MM.1S (cell line): ENCODE measurements around the gene SRF.

Experiments
- DNase-seq: peaks from one replicate; pipeline ENCODE4 v3.0.0-alpha.2; 2015
- H2AFZ ChIP-seq: fragments of 300-600 bp; sonication (generic); 2 replicates; pipeline ENCODE4 v1.6.0; 2016; ENCODE audit warnings: antibody characterized with exemption, low read length
- H3F3A ChIP-seq: fragments of 300-600 bp; sonication (generic); 2 replicates; pipeline ENCODE4 v1.6.1; 2016; ENCODE audit warnings: mild to moderate bottlenecking, antibody characterized with exemption, low read length, moderate library complexity, mixed read lengths; ENCODE audit not compliant: insufficient read depth
- H3K27ac ChIP-seq: fragments of 300-600 bp; sonication (generic); 2 replicates; pipeline ENCODE4 v1.5.1; 2016; ENCODE audit warnings: mild to moderate bottlenecking, low read length
- H3K27me3 ChIP-seq: fragments of 300-600 bp; sonication (generic); replicated peaks from 2 replicates; pipeline ENCODE4 v1.6.0; 2016; ENCODE audit warnings: low read length; ENCODE audit not compliant: insufficient read depth
- H3K36me3 ChIP-seq: fragments of 300-600 bp; sonication (generic); replicated peaks from 2 replicates; pipeline ENCODE4 v1.6.1; 2016; ENCODE audit warnings: mild to moderate bottlenecking, low read length, mixed read lengths; ENCODE audit not compliant: insufficient read depth
- H3K4me1 ChIP-seq: fragments of 300-600 bp; sonication (generic); 2 replicates; pipeline ENCODE4 v1.6.1; 2016; ENCODE audit warnings: low read length, mixed read lengths
- H3K4me2 ChIP-seq: fragments of 300-600 bp; sonication (generic); 2 replicates; pipeline ENCODE4 v1.6.0; 2016; ENCODE audit warnings: low read depth, low read length
- H3K4me3 ChIP-seq: fragments of 300-600 bp; sonication (generic); 2 replicates; pipeline ENCODE4 v1.5.1; 2016; ENCODE audit warnings: low read length, mixed read lengths
- H3K79me2 ChIP-seq: fragments of 300-600 bp; sonication (generic); 2 replicates; pipeline ENCODE4 v1.6.1; 2016; ENCODE audit warnings: mixed run types, low read length, mixed read lengths
- H3K9ac ChIP-seq: fragments of 300-600 bp; sonication (generic); 2 replicates; pipeline ENCODE4 v1.6.1; 2016; ENCODE audit warnings: low read length, mixed read lengths
- H3K9me2 ChIP-seq: fragments of 300-600 bp; sonication (generic); replicated peaks from 2 replicates; pipeline ENCODE4 v1.6.1; 2016; ENCODE audit warnings: mild to moderate bottlenecking, low read length, mixed read lengths; ENCODE audit not compliant: insufficient read depth
- H3K9me3 ChIP-seq: fragments of 300-600 bp; sonication (generic); replicated peaks from 2 replicates; pipeline ENCODE4 v1.6.1; 2016; ENCODE audit warnings: mild to moderate bottlenecking, low read length, mixed read lengths; ENCODE audit not compliant: insufficient read depth
- H4K20me1 ChIP-seq: fragments of 300-600 bp; sonication (generic); 2 replicates; pipeline ENCODE4 v1.6.1; 2016; ENCODE audit warnings: mild to moderate bottlenecking, low read length, moderate library complexity, mixed read lengths; ENCODE audit not compliant: insufficient read depth
- EZH2 ChIP-seq: fragments of 300-600 bp; sonication (generic); optimal IDR thresholded peaks from 2 replicates; pipeline ENCODE3; 2017; ENCODE audit warnings: low read depth, mild to moderate bottlenecking, antibody characterized with exemption, low read length, mixed read lengths
- EZH2phosphoT487 ChIP-seq: fragments of 300-600 bp; sonication (generic); IDR thresholded peaks from 2 replicates; pipeline ENCODE4 v1.6.1; 2018; ENCODE audit warnings: antibody characterized with exemption, low read length
- TF ChIP-seq, protein P1 (sequence below): fragments of 300-600 bp; sonication (generic); IDR thresholded peaks from 2 replicates; pipeline ENCODE4 v1.5.1; 2016; ENCODE audit warnings: antibody characterized with exemption, low read length, mixed read lengths

Gene SRF

DNA sequence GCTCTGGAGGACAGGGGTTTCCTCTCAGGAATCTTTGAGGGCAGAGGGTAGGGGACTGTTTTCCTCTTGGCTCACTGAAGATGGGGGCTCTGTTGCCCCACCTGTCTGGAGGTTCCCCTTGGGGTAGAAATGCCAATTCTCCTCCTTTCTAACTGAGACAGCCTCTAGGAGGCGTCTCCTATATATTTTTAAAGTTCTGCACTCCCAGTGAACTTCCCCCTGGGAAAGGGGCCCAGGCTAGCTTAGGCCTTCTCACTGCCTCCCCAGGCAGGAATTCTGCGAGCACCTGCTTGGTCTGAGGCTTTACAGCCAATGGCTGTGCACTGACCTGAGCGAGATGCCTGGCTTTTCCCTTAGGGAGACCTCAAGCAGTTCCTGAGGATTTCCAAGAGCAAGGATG lies 24.8 kb upstream of the SRF start:
- Histone ChIP-seq H3K79me2 (no peaks in the 10 kb centered on the region), H3F3A (no peaks in the 10 kb centered on the region), H3K27ac (no peak overlapping the region), H3K27me3 (no peaks in the 10 kb centered on the region), H3K4me3 (no peak overlapping the region), H3K9me2 (no peaks in the 10 kb centered on the region), H3K4me2 (no peak overlapping the region), H3K36me3 (no peaks in the 10 kb centered on the region), H3K9ac (no peak overlapping the region), H3K4me1 (0 out of 2 replicates have a peak, but pooled peaks cover 4% of the 10 kb centered on the region), H2AFZ (no peak overlapping the region), H3K9me3 (no peaks in the 10 kb centered on the region), H4K20me1 (no peaks in the 10 kb centered on the region)
- DNase-seq: no peak
- no peak for TF ChIP-seq EZH2phosphoT487
- TF ChIP-seq, protein P1, sequence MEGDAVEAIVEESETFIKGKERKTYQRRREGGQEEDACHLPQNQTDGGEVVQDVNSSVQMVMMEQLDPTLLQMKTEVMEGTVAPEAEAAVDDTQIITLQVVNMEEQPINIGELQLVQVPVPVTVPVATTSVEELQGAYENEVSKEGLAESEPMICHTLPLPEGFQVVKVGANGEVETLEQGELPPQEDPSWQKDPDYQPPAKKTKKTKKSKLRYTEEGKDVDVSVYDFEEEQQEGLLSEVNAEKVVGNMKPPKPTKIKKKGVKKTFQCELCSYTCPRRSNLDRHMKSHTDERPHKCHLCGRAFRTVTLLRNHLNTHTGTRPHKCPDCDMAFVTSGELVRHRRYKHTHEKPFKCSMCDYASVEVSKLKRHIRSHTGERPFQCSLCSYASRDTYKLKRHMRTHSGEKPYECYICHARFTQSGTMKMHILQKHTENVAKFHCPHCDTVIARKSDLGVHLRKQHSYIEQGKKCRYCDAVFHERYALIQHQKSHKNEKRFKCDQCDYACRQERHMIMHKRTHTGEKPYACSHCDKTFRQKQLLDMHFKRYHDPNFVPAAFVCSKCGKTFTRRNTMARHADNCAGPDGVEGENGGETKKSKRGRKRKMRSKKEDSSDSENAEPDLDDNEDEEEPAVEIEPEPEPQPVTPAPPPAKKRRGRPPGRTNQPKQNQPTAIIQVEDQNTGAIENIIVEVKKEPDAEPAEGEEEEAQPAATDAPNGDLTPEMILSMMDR: no peak
- TF ChIP-seq EZH2: no peak

DNA sequence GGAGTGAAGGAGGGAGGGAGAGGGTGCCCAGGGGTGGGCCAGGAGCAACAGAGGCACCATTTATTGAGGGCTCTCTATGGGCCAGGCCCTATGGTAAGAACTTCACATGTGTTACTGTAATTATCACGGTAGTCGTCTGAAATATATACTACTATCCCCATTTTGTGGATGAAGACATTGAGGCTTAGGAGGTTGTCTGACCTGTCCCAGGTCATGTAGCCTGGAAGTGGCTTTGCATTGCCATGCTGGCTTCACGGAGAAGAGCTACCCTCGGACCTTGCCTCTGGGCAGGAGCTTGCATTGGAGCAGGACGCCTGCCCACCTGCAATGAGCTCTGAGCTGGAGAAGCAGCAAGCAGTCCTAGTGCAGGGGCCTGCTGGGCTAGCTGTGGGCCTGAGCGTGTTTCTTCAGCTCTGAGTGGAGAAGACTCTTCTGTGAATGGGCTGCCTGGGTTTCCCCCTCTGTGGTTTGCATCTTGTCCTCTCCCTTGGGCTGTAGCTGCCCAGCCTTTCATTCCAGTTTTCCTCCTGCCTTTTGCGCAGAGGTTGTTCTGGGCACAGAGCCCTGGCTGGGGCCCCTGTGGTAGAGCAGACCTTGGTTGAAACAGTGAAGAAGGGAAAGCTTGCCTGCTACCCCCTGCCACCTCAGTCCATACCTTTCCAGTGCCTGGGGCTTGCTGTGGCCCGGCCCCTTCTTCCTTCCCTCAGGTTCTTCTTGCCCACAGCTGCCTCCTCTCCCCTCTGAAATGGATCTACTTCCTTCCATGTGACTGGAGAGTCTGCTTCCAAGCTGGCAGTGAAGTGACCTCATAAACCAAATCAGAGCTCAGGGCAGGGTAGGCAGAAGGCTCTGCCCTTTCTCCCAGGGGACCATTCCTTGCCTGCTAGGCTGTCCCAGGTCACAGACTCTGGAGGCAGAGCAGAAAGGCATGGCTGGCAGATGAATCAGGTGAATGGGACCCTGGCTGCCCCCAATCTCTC lies 24.1 kb upstream of the SRF start:
- H4K20me1 ChIP-seq: no peaks in the 10 kb centered on the region
- H3K27me3 ChIP-seq: no peaks in the 10 kb centered on the region
- no peaks in the 10 kb centered on the region for H3F3A ChIP-seq
- no peak overlapping the region for H3K9ac ChIP-seq
- H3K27ac ChIP-seq: no peak overlapping the region
- DNase-seq: no peak
- TF ChIP-seq, protein P1: no peak
- no peak for TF ChIP-seq EZH2phosphoT487
- no peak overlapping the region for H3K4me2 ChIP-seq
- no peaks in the 10 kb centered on the region for H3K36me3 ChIP-seq
- no peak overlapping the region for H2AFZ ChIP-seq
- H3K79me2 ChIP-seq: no peaks in the 10 kb centered on the region
- H3K4me1 ChIP-seq: 0 out of 2 replicates have a peak, but pooled peaks cover 4% of the 10 kb centered on the region
- no peaks in the 10 kb centered on the region for H3K9me2 ChIP-seq
- no peaks in the 10 kb centered on the region for H3K9me3 ChIP-seq
- no peak overlapping the region for H3K4me3 ChIP-seq

DNA sequence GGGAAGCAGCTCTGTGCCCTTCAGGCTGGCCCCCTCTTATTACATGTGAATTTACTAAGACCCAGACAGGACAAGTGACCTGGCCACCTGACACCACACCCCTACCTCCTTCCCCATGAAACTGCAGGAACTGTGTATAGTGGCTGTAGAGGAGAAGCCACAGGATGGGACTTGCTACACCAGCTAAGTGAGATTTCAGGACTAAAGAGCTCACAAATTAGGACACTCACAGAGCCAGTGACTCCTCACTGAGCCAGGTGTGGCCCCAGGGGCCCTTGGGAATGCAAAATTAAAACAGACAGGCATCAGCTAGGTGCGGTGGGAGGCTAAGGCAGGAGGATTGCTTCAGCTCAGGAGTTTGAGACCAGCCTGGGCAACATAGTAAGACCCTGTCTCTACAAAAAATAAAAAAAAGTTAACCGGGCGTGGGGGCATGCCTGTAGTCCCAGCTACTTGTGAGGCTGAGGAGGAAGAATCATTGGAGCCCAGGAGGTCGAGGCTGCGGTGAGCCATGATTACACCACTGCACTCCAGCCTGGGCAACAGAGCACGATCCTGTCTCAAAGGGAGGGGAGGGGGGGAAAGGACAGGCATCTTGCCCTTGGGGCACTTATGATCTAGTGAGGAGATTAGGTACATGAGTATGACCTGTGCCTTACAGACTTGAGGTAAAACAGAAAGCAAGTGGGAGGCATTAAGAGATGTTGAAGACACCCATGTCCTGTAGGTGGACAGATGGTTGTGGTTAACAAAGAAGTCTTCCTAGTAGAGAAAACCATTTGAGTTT lies 23.2 kb upstream of the SRF start:
- no peak for TF ChIP-seq EZH2phosphoT487
- no peak for TF ChIP-seq EZH2
- TF ChIP-seq, protein P1: no peak
- H3K27ac ChIP-seq: no peak overlapping the region
- no peaks in the 10 kb centered on the region for H3K36me3 ChIP-seq

More for the DNA sequence above, 23.2 kb upstream of the SRF start:
- Histone ChIP-seq H3K4me3 (no peak overlapping the region), H4K20me1 (no peaks in the 10 kb centered on the region), H3K4me1 (0 out of 2 replicates have a peak, but pooled peaks cover 4% of the 10 kb centered on the region), H3K79me2 (no peaks in the 10 kb centered on the region), H3K9me2 (no peaks in the 10 kb centered on the region), H3K27me3 (no peaks in the 10 kb centered on the region), H3K9me3 (no peaks in the 10 kb centered on the region), H3K4me2 (no peak overlapping the region), H3K9ac (no peak overlapping the region), H3F3A (no peaks in the 10 kb centered on the region), H2AFZ (no peak overlapping the region)
- DNase-seq: no peak
